NCI-H187 (cell line): ENCODE results near the gene CPNE1.

ENCODE experiments used
- DNase-seq, 2 experiments: peaks; one replicate each; lab custom pipeline; 2025; lab: John Stamatoyannopoulos, UW

The CPNE1 gene

GRCh38 chr20:35619196-35620095 is 45.3 kb downstream of the CPNE1 start:
- peak; percentile 29 to 59 for DNase-seq

GRCh38 chr20:35618263-35619131 is 46.2 kb downstream of the CPNE1 start:
- DNase-seq: no peak

GRCh38 chr20:35617397-35618262 is 47.1 kb downstream of the CPNE1 start:
- DNase-seq: peak in 1 of 2 experiments; percentile 14

- peak; percentile 59 to 67 for DNase-seq
Measured at GRCh38 chr20:35616465-35617396, 48.0 kb downstream of the CPNE1 start.

GRCh38 chr20:35615667-35616464 is 48.8 kb downstream of the CPNE1 start, which contains the start of gene SPAG4:
SPAG4 (plus strand) TSS chr20:35615829; CDS start chr20:35616004, 175 bp downstream.
- peak; percentile 97 to 98 for DNase-seq

- DNase-seq: no peak
Measured at GRCh38 chr20:35611482-35611881, 53.2 kb downstream of the CPNE1 start.

- DNase-seq: no peak
Measured at GRCh38 chr20:35610833-35611427, 53.8 kb downstream of the CPNE1 start.

- no peak for DNase-seq
Measured at GRCh38 chr20:35607003-35607735, 57.5 kb downstream of the CPNE1 start.

- DNase-seq: no peak
Measured at GRCh38 chr20:35606127-35606526, 58.6 kb downstream of the CPNE1 start.

- DNase-seq: no peak
Measured at GRCh38 chr20:35604449-35604747, 60.3 kb downstream of the CPNE1 start.

- no peak for DNase-seq
Measured at GRCh38 chr20:35603695-35604448, 60.8 kb downstream of the CPNE1 start.

- no peak for DNase-seq
Measured at GRCh38 chr20:35602851-35603495, 61.7 kb downstream of the CPNE1 start.

- DNase-seq: no peak
Measured at GRCh38 chr20:35601990-35602389, 62.7 kb downstream of the CPNE1 start.

GRCh38 chr20:35600993-35601973 is 63.4 kb downstream of the CPNE1 start:
- no peak for DNase-seq

GRCh38 chr20:35600176-35600992 is 64.3 kb downstream of the CPNE1 start:
- DNase-seq: no peak

GRCh38 chr20:35599776-35600120 is 65.0 kb downstream of the CPNE1 start:
- no peak for DNase-seq
